ENCODE data around the gene ARF1.

- TF ChIP-seq CTCF (conservative IDR thresholded peaks at IDR 0.05 in 1 of 2, IDR thresholded peaks at IDR 0.05 in 1 of 2; ENCODE audit: extremely low read depth in 1 of 2, insufficient read depth in 1 of 2, low read depth in 1 of 2, low read length in 2 of 2) (peak in 1 of 2 donors; percentile 29), EZH2 (IDR thresholded peaks at IDR 0.05; ENCODE audit: borderline replicate concordance, low read length) (no peak)
These were observed 19.7 kb downstream of the ARF1 start for GRCh38 chr1:228101994-228102790.
